Activated CD8-positive, alpha-beta memory T cell treated with anti-CD3 and anti-CD28 coated beads for 4 hours (primary cell): ENCODE data around the gene CDPF1.
"Not testable (repeated sequence)": the region's sequence is repeated elsewhere in the genome, so short reads cannot be mapped to it uniquely, and the experiment has no call there.

Experiments
- DNase-seq, 2 donors: peaks; one replicate each; pipeline ENCODE4 v3.0.0-alpha.2; 2020; ENCODE audit warnings: low read depth in 2 of 2

CDPF1 gene

DNA sequence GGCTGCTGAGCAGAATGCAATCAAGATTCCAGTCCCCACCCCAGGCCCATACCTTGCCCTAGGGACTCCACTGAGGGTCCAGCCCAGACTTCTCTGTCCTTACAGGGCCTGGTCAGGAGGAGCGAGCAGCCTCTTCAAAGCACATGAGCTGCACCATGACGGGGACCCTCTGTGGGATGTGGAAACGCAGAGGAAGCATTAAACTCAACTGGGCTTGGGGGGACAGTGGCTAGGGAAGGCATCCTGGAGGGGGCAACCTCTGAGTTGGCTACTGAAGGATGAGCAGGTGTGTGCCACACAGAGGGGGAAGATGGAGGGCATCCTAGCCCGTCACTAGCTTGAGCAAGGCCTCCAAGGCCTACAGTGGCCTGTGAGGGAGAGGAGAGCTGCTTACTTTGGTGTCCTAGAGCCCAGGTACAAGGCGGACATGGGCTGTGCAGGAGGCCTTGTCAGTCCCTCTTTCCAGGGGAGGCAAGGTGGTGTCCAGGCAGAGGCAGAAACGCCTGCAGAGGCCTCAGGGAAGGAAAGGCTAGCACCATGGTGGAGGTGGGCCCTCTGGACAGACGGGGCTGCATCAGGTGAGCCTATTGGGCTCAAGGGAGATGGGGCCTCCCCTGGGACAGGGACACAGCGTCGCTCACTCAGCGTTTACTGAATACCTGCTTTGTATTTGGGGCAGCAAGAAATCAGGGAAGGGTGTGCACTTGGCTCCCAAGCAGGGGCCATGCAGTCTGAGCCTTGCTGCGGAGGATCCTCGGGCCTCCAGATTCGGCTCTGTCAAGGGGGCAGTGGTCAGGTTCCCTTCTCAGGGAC, 32.0 kb upstream of the CDPF1 start:
- DNase-seq = no peak

DNA sequence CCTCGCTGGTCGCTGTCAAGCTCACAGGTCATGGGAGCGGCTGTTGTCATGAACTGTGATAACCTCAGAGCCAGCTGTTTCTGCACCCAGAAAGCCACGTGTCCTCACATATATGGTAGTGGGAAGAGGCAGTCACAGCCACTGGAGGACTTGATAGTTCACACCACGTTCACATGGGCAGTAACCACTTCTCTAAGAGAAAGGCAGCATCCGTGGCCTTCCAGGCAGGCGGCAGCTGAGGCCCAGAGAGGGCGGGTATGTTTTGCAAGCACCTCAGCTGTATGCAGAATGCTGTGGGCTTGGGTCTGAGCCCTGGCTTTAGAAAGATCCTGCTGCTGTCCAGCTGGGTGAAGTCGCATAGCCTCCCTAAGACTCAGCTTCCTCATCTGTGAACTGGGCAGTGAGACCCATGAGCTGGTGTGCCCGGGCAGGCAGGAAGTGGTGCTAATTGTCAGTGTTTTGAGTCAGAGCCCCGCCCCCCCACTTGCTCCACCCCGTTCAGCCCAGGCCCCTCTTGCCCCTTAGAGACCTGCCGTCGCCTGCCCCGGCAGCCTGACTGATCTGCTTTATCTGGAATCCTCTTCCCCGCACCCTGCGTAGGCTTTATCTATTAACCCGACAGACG, 31.0 kb upstream of the CDPF1 start:
- DNase-seq = no peak

DNA sequence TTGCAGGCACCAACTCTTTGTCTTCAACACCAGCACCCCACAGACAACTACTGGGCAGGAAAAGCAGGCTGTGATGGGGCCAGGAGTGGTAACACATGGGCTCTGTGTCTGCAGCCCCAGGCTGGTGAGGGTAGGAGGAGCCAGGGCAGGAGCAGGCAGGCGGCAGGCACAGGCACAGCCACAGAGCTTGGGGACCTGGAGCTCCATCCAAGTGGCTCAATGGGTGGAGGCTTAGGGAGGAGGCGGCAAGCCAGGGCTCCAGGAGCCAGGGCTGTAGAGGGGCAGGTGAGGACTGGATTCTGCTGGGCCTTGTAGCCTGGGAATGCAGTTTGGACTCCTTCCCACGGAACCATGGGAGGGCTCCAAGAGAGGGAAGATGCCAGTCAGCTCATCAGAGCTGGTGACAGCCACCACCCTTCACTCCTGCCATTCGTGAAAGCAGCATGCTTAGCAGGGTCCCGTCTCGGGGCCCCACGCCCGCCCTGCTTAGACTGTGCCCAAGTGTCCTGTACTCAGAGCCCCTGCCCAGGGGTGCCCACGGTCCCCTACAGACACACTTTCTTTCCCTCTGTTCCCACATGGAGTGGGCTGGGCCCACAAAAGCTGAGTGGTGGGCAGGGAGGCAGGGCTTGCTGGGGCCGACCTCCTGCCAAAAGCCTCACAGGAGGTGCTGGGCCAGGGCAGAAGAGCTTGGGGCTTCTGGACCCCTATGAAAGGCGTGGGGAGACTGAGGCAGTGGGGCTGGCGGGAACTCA, 30.1 kb upstream of the CDPF1 start:
- DNase-seq = no peak

DNA sequence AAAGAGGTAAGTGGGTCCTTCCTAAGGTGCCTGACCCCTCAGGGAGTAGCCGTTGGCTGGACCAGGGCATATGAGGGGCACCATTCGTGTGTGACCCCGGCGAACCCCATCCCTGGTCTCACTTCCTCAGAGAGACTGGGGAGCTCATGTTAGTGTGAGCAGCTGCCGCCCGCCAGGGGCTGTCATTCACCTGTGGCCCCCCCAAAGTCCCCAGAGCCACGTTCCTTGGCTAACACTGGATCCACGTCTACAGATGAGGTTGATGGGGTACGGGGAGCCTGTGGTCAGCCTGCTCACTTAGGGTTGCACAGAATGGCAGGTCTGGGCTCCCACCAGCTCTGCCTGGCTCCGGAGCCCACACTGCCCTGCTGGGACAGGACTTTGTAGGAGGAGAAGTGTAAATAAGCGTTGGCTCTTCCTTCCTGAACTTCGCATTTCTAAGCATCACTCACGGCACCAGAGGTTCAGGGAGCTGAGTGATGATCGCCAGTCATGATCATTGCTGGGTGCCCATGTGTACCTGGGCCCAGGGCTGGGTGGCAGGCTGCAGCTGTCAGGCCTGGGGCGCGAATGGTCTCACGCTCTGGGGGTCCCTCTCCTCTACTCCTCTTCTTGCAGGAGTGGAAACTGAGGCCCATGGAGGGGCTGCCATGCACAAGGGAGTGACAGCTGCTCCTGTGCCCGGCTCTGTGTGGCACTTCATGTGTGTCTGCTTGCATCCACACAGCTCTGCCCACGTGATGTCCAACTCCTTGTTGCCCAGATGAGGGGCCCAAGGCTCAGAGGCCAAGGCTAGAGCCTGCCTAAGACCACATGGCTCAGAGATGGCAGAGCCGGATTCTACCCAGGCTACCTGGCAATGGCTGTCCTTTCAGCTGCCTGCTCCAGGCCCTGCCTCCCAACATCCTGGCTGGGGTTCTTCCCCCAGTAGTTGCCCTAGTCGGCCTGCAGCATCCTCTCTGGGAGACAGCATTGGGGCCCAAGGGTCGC, 28.9 kb upstream of the CDPF1 start:
- no peak for DNase-seq

DNA sequence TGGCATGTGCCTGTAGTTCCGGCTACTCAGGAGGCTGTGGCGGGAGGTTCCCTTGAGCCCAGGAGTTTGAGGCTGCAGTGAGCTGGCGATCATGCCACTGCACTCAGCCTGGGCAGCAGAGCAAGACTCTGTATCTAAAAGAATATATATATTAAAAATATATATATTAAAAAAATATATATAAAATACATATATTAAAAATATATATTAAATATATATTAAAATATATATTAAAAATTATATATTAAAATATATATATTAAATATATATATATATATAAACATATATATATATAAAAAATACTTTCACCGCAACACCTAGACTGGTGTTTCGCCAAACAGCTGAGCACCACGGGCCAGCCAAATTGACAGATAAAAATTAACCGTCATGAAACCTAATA, 26.5 kb upstream of the CDPF1 start:
- DNase-seq = no peak

DNA sequence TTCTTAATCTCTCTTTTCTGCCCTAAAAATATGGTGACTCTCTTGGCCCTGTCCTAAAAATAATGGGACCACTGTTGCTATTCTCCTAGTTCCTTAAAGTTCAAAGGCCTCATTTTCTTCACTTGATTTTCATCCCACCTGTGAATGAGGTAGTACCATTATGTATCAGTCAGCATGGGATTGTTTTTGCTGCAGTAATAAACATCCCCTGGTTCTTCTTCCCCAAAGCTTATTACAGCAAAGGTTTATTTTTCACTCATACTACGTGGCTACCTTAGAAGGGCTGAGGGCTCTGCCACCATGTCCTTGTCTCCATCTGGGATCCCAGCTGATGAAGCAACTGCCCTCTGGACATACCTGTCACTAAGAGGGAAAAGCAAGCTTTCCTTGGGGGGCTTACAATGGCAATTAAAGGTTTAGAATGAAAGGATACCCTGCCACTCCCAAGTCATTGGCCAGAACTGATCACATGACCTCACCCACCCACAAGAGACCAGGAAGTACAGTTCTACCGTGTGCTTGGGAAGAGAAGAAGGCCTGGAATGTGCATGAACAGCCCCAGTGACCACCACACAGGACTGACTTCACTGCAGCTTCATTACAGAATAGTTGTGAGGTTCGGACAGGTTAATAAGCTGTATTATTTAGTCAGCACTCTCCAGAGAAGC, 25.5 kb upstream of the CDPF1 start:
- no peak for DNase-seq

DNA sequence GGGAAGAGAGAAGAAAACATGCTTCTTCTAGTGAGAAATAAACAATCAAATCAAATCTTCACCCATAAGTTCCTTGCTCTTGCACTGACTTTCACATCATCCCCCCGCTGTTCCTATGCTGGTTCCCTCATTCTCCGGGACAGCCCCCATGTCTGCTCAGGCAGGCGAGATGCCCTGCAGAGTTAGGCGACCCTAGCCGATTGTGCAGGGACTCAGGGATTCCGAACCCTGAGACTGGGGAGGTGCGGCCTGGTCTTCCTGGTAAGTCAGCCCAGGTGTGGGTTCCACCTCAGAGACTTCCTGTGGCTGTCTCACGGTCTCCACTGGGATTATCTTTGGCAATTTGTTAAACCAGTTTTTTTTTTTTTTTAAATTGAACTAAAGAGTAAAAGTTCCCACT, 24.3 kb upstream of the CDPF1 start:
- DNase-seq = no peak

DNA sequence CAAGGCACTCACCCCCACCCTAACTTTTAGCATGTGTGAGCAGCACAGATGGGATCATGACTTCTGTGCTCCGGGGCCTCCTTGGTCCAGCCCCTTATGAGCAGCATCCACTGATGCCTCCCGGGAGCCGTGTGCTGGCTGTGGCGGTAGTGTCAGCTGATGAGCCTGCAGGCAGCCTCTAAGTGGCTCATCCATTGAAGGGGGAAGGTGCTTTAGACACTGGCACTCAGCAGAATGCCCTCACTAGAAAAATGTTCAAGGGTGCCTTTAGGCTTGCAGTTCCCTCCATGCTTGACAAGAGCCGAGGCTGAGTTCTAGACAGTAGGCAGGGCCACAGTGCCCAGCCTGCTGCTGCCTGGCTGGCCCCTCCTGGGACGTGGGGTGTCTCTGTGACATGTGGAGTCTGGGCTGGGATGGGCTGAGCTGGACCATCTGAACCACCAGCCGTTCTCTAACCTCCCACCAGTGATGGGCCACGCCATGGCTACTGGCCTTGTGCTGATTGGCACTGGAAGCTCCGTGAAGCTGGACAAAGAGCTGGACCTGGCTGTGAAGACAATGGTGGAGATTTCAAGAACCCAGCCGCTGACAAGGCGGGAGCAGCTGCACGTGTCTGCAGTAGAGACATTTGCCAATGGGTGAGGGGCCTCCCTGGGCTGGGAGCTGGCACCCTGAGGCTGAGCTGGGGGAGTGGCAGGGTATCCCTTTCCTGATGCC, 23.5 kb upstream of the CDPF1 start:
- no peak for DNase-seq

DNA sequence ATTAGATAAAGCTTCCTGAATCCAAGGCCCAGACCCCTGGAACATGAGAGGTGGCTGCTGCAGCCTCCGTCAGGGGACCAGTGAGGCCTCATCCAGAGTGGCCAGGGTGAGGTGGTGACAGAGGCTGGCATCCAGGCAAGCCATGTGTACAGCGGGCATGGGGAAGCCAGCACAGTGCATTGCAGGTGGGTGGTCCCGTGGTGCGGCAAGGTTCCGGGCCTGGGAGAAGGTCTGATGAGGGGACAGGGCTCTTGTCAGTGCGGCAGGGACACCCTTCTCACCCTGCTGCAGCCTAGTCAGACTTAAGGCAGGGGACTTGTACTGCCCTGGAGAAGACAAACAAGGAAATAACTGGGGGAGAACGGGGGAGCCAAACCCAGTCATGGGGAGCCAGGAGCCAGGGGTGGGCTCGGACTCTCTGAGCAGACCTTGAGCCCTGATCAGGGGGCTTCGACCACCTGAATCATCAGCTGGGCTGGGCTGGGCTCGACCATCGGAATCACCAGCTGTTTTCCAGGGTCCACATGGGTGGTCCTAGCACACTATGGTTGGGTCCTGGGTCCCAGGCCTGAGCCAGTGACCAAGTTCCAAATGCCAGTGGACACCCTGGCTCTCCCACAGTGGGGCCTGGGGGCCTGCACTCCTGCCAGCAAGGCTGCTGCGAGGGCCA, 22.8 kb upstream of the CDPF1 start:
- no peak for DNase-seq

DNA sequence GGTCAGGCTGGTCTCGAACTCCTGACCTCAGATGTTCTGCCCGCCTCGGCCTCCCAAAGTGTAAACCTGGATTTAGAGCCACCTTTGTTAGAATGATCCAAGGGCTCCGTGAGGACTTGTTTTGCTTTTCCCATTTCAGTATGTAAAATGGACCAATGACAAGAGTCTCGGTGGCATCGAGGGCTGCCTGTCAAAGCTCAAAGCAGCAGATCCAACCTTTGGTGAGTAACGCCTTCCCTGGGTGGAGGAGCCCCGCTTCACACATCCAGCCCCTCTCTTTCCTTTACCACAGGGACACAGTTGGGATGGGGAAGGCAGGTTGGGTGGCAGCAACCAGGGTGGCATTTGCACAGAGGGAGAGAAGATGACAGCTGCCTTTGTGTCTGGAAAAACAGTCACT, 22.1 kb upstream of the CDPF1 start:
- DNase-seq = no peak

DNA sequence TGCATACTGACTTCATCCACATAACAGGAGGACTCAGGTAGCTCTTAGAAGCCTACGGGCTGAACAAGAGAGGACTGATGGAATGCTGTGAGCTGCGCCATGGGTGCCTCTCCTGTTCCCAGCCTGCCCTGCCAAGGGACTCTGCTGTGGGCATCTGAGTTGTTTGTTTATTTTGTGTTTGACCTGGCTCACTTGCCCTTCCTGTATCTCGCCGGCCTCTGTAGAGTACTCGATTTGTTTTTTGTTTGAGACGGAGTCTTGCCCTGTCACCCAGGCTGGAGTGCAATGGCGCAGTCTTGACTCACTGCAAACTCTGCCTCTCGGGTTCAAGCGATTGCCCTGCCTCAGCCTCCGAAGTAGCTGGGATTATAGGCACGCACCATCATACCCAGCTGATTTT, 19.5 kb upstream of the CDPF1 start:
- no peak for DNase-seq

DNA sequence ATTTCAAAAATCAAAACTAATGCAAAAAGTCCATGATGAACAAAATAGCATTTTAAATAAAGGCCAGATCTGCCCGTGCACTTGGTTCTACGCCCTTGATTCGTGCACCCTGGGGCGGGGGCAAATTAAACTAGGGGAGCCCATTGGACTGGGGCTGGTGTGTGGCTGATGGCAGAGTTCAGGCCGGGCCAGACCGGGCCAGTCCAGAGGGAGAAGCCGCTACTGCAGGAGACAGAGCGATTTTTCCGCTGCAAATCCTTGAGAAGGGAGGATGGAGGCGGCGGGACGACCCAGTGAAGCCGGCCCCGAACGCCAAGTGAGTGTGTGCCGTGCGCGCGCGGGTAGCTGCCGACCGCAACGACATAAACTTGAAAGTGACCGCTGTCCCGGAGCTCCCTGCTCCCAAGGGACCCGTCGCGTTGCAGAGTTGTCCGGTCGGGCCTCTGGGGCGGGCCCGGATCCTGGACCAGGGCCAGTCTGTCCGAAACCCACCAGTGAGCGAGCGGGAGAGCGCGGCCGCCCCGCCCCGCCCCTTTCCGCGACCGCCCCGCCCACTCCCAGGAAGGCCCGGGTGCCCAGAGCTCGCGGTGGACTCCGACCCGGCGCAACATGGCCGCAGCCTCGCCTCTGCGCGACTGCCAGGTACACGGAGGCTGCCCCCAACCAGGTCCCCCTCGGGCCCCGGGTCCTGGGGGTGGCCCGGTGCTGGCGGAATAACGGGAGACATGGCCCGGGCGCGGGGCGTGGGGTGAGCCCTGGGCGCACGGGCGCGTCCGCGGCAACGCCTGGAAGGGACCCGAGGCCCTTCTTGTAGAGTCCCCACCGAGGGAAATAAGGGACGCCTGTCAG, 17.6 kb upstream of the CDPF1 start, which contains the start of gene TTC38:
TSS of gene TTC38 (plus strand) at position 578 of the 849 bp plus-strand sequence. CDS start at position 610, 32 bp downstream.
- DNase-seq = peak in 1 of 2 donors; percentile 30

DNA sequence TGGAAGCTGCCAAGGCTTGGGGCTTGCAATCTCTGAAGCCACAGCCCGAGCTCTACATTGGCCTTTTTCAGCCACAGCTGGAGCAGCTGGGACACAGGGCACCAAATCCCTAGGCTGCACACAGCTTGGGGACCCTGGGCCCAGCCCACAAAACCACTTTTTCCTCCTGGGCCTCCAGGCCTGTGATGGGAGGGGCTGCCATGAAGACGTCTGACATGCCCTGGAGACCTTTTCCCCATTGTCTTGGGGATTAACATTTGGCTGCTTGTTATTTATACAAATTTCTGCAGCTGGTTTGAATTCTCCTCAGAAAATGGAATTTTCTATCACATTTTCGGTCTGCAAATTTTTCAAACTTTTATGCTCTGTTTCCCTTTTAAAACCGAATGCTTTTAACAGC, 15.5 kb upstream of the CDPF1 start:
- not testable (repeated sequence) for DNase-seq

DNA sequence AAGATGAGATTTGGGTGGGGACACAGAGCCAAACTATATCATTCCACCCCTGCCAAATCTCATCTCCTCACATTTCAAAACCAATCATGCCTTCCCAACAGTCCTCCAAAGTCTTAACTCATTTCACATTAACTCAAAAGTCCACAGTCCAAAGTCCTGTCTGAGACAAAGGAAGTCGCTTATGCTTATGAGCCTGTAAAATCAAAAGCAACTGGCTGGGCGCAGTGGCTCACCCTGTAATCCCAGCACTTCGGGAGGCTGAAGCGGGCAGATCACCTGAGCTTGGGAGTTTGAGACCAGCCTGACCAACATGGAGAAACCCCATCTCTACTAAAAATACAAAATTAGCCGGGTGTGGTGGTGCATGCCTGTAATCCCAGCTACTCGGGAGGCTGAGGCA, 14.4 kb upstream of the CDPF1 start:
- DNase-seq = not testable (repeated sequence)

DNA sequence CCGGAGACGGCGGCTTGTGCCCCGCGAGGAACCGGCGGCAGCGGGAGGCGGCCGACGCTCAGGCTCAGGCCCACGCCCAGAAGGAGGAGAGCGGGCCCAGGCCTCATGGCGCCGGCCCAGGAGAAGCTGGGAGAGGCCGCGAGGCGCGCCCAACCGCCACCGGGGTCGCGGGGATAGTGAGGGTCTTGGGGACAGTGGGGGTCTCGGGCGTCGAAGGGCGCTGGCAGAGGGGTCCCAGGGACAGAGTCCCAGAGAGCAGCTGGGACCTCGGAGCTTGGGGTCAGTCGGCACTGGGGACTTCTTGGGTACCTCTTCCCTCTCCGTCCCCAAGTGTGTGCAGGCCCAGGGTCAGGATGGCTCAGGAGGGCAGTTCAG, 13.1 kb upstream of the CDPF1 start, which contains the start of gene PKDREJ:
TSS of gene PKDREJ (minus strand) at position 128 of the 375 bp plus-strand sequence. CDS start at position 107, 21 bp downstream.
- DNase-seq = no peak

DNA sequence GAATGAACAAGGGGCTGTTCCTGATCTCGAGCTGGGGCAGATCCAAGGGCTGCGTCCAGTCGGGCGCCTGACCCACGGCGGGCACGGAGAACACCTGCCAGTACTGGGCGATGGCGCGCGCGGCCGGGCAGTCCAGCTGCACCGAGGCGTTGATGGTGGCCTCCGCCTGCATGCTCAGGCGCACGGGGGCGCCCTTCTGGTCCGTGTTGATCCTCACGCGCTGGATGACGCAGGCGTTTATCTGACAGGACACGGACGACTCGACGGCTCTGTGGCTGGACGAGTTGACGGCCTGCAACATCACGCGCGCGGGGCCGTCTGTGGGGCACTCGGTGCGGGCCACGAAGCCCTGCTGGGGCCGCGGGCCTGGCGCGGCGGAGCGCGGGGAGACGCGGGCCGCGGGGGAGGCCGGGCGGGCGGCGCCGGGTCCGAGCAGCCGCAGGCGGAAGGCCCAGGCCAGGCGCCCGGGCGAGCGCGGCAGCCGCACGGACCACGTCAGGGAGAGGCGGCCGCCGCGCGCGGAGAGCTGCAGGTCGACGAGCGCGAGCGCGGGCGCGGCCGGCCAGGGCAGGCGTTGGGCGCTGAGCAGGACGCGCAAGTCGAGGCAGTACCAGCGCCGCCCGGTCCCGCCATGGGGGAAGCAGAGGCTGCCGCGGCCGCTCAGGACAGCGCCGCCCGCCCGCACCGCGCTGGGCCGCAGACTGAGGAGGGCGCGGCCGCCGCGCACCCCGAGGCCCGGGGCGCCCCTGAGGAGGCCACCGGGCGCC, 12.5 kb upstream of the CDPF1 start:
- DNase-seq = no peak

DNA sequence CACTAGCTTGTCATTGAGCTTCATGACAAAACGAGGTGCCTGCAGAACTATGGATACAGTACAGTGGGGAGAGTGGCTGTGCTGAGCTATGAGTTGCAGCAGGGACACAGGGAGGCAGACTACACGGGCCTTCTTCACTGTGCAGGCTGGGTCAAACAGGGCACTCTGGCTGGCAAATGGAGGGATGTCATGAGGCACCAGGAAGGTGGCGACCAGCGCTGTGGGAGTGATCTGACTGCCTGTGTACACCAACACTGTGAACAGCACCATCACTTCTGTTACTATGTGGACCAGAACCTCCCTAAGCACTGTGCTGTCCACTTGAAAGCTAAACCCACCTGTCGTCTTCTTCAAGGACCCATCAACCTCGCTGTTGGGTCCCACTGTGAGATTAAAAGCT, 9.9 kb upstream of the CDPF1 start:
- DNase-seq = no peak

DNA sequence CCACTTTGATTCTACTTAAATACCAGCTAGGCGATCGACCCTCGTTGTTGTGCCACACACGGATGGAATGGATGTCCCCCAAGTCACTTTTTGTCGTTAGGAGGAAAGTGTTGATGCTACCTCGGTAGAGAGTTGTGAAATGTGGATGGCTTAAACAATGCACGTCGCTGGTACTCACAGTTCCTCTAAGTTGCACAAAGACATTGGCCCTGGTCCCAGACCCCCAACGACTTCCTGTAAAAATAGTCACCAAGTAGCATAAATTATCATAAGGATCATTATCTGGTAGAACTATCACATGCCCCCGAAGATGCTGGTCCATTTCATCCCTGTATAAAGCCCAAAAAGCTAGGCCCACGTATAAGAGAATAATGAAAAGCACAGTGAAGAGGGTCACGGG, 9.3 kb upstream of the CDPF1 start:
- no peak for DNase-seq
